Measurements from ENCODE around the gene TBC1D22A. TPM values are rescaled to one million over a fixed set of nuclear protein-coding genes. Genes with fewer than 3 reads are reported as not detected.

Gene TBC1D22A
- total RNA-seq, 1 donor from 2014 or later = 15.8 TPM

- intact Hi-C loops (cut with micrococcal nuclease) = no loop called here
- DNase-seq (no peak), ATAC-seq (no peak)
Observed at GRCh38 chr22:47018010-47018910, 255.8 kb downstream of the TBC1D22A start.

GRCh38 chr22:47019012-47019790, 256.8 kb downstream of the TBC1D22A start:
- intact Hi-C loops (cut with micrococcal nuclease) = no loop called here
- DNase-seq (no peak), ATAC-seq (no peak)

GRCh38 chr22:47020166-47020565, 257.7 kb downstream of the TBC1D22A start:
- ATAC-seq (no peak), DNase-seq (no peak)
- intact Hi-C loops (cut with micrococcal nuclease) = no loop called here

GRCh38 chr22:47021371-47022074, 259.1 kb downstream of the TBC1D22A start:
- intact Hi-C loops (cut with micrococcal nuclease) = no loop called here
- DNase-seq = no peak
- ATAC-seq = no peak

GRCh38 chr22:47022075-47022473, 259.6 kb downstream of the TBC1D22A start:
- DNase-seq = no peak
- no peak for ATAC-seq
- intact Hi-C loops (cut with micrococcal nuclease) = no loop called here

- no peak for ATAC-seq
- intact Hi-C loops (cut with micrococcal nuclease) = no loop called here
- DNase-seq = no peak
Observed at GRCh38 chr22:47022475-47022874, 260.0 kb downstream of the TBC1D22A start.

- ATAC-seq = no peak
- intact Hi-C loops (cut with micrococcal nuclease) = no loop called here
- no peak for DNase-seq
Observed at GRCh38 chr22:47023871-47024270, 261.4 kb downstream of the TBC1D22A start.

GRCh38 chr22:47027766-47028165, 265.3 kb downstream of the TBC1D22A start:
- ATAC-seq (no peak), DNase-seq (peak; percentile 6)
- intact Hi-C loops (cut with micrococcal nuclease) = no loop called here

- DNase-seq (peak; percentile 21), ATAC-seq (no peak)
- intact Hi-C loops (cut with micrococcal nuclease) = no loop called here
Observed at GRCh38 chr22:47029244-47030074, 267.0 kb downstream of the TBC1D22A start.

GRCh38 chr22:47030143-47030661, 267.8 kb downstream of the TBC1D22A start:
- intact Hi-C loops (cut with micrococcal nuclease) = no loop called here

GRCh38 chr22:47030881-47031627, 268.6 kb downstream of the TBC1D22A start:
- intact Hi-C loops (cut with micrococcal nuclease) = no loop called here
- DNase-seq = peak; percentile 28
- no peak for ATAC-seq

More at GRCh38 chr22:47030143-47030661, 267.8 kb downstream of the TBC1D22A start:
- ATAC-seq (no peak), DNase-seq (peak; percentile 3)

GRCh38 chr22:47031628-47031915, 269.1 kb downstream of the TBC1D22A start:
- intact Hi-C loops (cut with micrococcal nuclease) = no loop called here
- DNase-seq (peak; percentile 15), ATAC-seq (no peak)

GRCh38 chr22:47032091-47032943, 269.9 kb downstream of the TBC1D22A start:
- DNase-seq = peak; percentile 24
- peak; percentile 30 for ATAC-seq
- intact Hi-C loops (cut with micrococcal nuclease) = no loop called here

GRCh38 chr22:47032956-47033647, 270.7 kb downstream of the TBC1D22A start:
- ATAC-seq = no peak
- peak; percentile 3 for DNase-seq
- intact Hi-C loops (cut with micrococcal nuclease) = no loop called here

GRCh38 chr22:47033648-47034000, 271.2 kb downstream of the TBC1D22A start:
- peak; percentile 8 for DNase-seq
- ATAC-seq = no peak
- intact Hi-C loops (cut with micrococcal nuclease) = no loop called here

- ATAC-seq = no peak
- DNase-seq = peak; percentile 13
- intact Hi-C loops (cut with micrococcal nuclease) = no loop called here
Observed at GRCh38 chr22:47034076-47034808, 271.8 kb downstream of the TBC1D22A start.
